CD14-positive monocyte (primary cell): ENCODE measurements around the gene TINCR. TPM values are rescaled to one million over a fixed set of nuclear protein-coding genes. Genes with fewer than 3 reads are reported as not detected.
A peak's percentile ranks its signal among the peaks of the same experiment; 100 is the strongest.

ENCODE experiments used
- DNase-seq, 3 donors: peaks; one replicate each; pipeline ENCODE4 v3.0.0-alpha.2; 2011 to 2022
- H2AFZ ChIP-seq: 2 replicates; pipeline ENCODE4 v1.6.0; 2012; ENCODE audit warnings: mild to moderate bottlenecking, low read depth, low read length, inconsistent platforms; ENCODE audit not compliant: insufficient read depth, poor library complexity, severe bottlenecking
- H3K27ac ChIP-seq, 2 donors: 1 replicate in 1 of 2; 2 replicates in 1 of 2; pipeline ENCODE4 v1.5.1; 2012 to 2013; ENCODE audit warnings: low read length in 2 of 2, control low read depth in 1 of 2, inconsistent platforms in 1 of 2, low read depth in 1 of 2, mild to moderate bottlenecking in 1 of 2
- H3K27me3 ChIP-seq, 2 donors: one replicate each; pipeline versions ENCODE4 v1.6.0 to v1.6.1; 2011 to 2013; ENCODE audit warnings: low read length in 2 of 2; ENCODE audit not compliant: control insufficient read depth in 2 of 2, insufficient read depth in 2 of 2
- H3K36me3 ChIP-seq, 2 donors: replicated peaks in 1 of 2; 1 replicate in 1 of 2; 2 replicates in 1 of 2; pipeline versions ENCODE4 v1.5.1 to v1.6.1; 2012 to 2013; ENCODE audit warnings: low read length in 2 of 2, control low read depth in 1 of 2, inconsistent platforms in 1 of 2, mild to moderate bottlenecking in 1 of 2; ENCODE audit not compliant: insufficient read depth in 2 of 2, control insufficient read depth in 1 of 2
- H3K4me1 ChIP-seq, 2 donors: 1 replicate in 1 of 2; 2 replicates in 1 of 2; pipeline versions ENCODE4 v1.5.1 to v1.6.1; 2012 to 2013; ENCODE audit warnings: low read length in 2 of 2, control low read depth in 1 of 2, inconsistent platforms in 1 of 2, mild to moderate bottlenecking in 1 of 2, moderate library complexity in 1 of 2; ENCODE audit not compliant: insufficient read depth in 2 of 2, control insufficient read depth in 1 of 2
- H3K4me2 ChIP-seq: replicated peaks from 2 replicates; pipeline ENCODE3; 2012; ENCODE audit warnings: low read length, moderate library complexity, mild to moderate bottlenecking; ENCODE audit not compliant: poor library complexity, severe bottlenecking; ENCODE audit errors: extremely low read depth
- H3K4me3 ChIP-seq, 3 experiments: fragments of 200-600 bp in 1 of 3; sonication (generic) in 1 of 3; replicated peaks in 1 of 3; 1 replicate in 2 of 3; 2 replicates in 1 of 3; pipeline ENCODE4 v1.5.1; 2011 to 2013; ENCODE audit warnings: low read length in 3 of 3, mild to moderate bottlenecking in 3 of 3, control low read depth in 2 of 3, low read depth in 2 of 3, inconsistent platforms in 1 of 3, moderate library complexity in 1 of 3
- H3K79me2 ChIP-seq: 2 replicates; pipeline ENCODE4 v1.6.0; 2012; ENCODE audit warnings: mild to moderate bottlenecking, control low read depth, inconsistent platforms, low read length, moderate library complexity; ENCODE audit not compliant: insufficient read depth
- H3K9ac ChIP-seq: 2 replicates; pipeline ENCODE4 v1.6.0; 2017; ENCODE audit warnings: low read length, mild to moderate bottlenecking; ENCODE audit not compliant: insufficient read depth, poor library complexity, severe bottlenecking
- H3K9me3 ChIP-seq, 2 donors: replicated peaks in 1 of 2; 1 replicate in 1 of 2; 2 replicates in 1 of 2; pipeline versions ENCODE4 v1.5.1 to v1.6.1; 2012 to 2013; ENCODE audit warnings: low read length in 2 of 2, control low read depth in 1 of 2; ENCODE audit not compliant: control insufficient read depth in 1 of 2, insufficient read depth in 1 of 2
- H4K20me1 ChIP-seq: 2 replicates; pipeline ENCODE4 v1.6.0; 2012; ENCODE audit warnings: mild to moderate bottlenecking, low read length, control low read depth, moderate library complexity; ENCODE audit not compliant: insufficient read depth
- H3K27ac Mint-ChIP-seq, 7 donors: one replicate each; pipeline ENCODE4 v1.8.0; 2020; ENCODE audit warnings: mild to moderate bottlenecking in 7 of 7, mixed read lengths in 7 of 7, moderate library complexity in 6 of 7, inconsistent platforms in 2 of 7
- H3K27me3 Mint-ChIP-seq, 3 donors: one replicate each; pipeline ENCODE4 v1.8.0; 2021 to 2022; ENCODE audit warnings: low read depth in 3 of 3, mild to moderate bottlenecking in 3 of 3, mixed read lengths in 3 of 3, moderate library complexity in 3 of 3, inconsistent platforms in 1 of 3
- H3K36me3 Mint-ChIP-seq, 2 donors: one replicate each; pipeline ENCODE4 v1.8.0; 2020; ENCODE audit warnings: mixed read lengths in 2 of 2, inconsistent platforms in 1 of 2, mild to moderate bottlenecking in 1 of 2
- H3K4me1 Mint-ChIP-seq: one replicate; pipeline ENCODE4 v1.8.0; 2020; ENCODE audit warnings: mild to moderate bottlenecking, mixed read lengths
- H3K4me3 Mint-ChIP-seq, 2 donors: one replicate each; pipeline ENCODE4 v1.8.0; 2020; ENCODE audit warnings: mild to moderate bottlenecking in 2 of 2, mixed read lengths in 2 of 2, moderate library complexity in 1 of 2
- H3K9me3 Mint-ChIP-seq, 7 donors: one replicate each; pipeline ENCODE4 v1.8.0; 2020 to 2022; ENCODE audit warnings: mixed read lengths in 7 of 7, mild to moderate bottlenecking in 6 of 7, moderate library complexity in 6 of 7, inconsistent platforms in 2 of 7
- CTCF ChIP-seq: fragments of 200-600 bp; IDR thresholded peaks from one replicate; pipeline ENCODE4 v1.8.0; 2022; ENCODE audit warnings: antibody characterized with exemption, mild to moderate bottlenecking
- WGBS: methylation state at CpG from one replicate; pipeline ENCODE4 v1.1.5; 2013; ENCODE audit warnings: missing lambda C conversion rate; ENCODE audit not compliant: insufficient coverage; 5-methylcytosine and 5-hydroxymethylcytosine counted together
- intact Hi-C, 2 donors: fragments of 100-400 bp; cut with micrococcal nuclease; formaldehyde crosslinking; loops; one replicate each; pipeline versions ENCODE4 v1.15.0 to v1.15.1; 2023
- polyA plus RNA-seq, 3 donors: library from polyadenylated mRNA; depleted of rRNA in 1 of 3; unstranded in 2 of 3; stranded (reverse) in 1 of 3; fragments of 300-500 nt in 2 of 3; fragments of >200 nt in 1 of 3; fragmentation: Illumina TruSeq in 2 of 3; gene quantifications; 1 replicate in 2 of 3; 2 replicates in 1 of 3; pipeline ENCODE4 v1.2.3, GENCODE V29; 2012 to 2021

Gene TINCR
- polyA plus RNA-seq, 3 donors, result 0.11 TPM; not detected in 2

GRCh38 chr19:5608291-5608690, 40.5 kb upstream of the TINCR start:
- no peak overlapping the region for H3K4me3 ChIP-seq
- H3K27ac ChIP-seq, result no peak overlapping the region
- peaks cover 88 to 95% of the 10 kb centered on the region in 2 donors for H3K36me3 ChIP-seq
- no peak overlapping the region for H3K4me2 ChIP-seq
- H2AFZ ChIP-seq, result no peak overlapping the region
- peaks cover 90% of the 10 kb centered on the region for H4K20me1 ChIP-seq
- Mint-ChIP-seq H3K9me3 (peaks cover 0 to 2% (median 0%) of the 10 kb centered on the region in 7 donors), H3K4me1 (no peaks in the 10 kb centered on the region), H3K27ac (no peak overlapping the region), H3K36me3 (peaks cover 91 to 94% of the 10 kb centered on the region in 2 donors), H3K27me3 (no peaks in the 10 kb centered on the region), H3K4me3 (no peak overlapping the region)
- peaks cover 69% of the 10 kb centered on the region for H3K79me2 ChIP-seq
- H3K4me1 ChIP-seq, result no peaks in the 10 kb centered on the region
- DNase-seq, result no peak
- WGBS, result 100% methylated on average over 10 of the region's 10 CpGs
- intact Hi-C loops, result no loop called here
- H3K9ac ChIP-seq, result no peak overlapping the region
- H3K27me3 ChIP-seq, result no peaks in the 10 kb centered on the region
- TF ChIP-seq CTCF, result no peak
- H3K9me3 ChIP-seq, result no peaks in the 10 kb centered on the region

- Histone ChIP-seq H3K9me3 (no peaks in the 10 kb centered on the region), H3K4me3 (no peak overlapping the region), H3K27ac (no peak overlapping the region), H4K20me1 (peaks cover 90% of the 10 kb centered on the region), H2AFZ (no peak overlapping the region), H3K4me1 (no peaks in the 10 kb centered on the region), H3K9ac (no peak overlapping the region), H3K79me2 (peaks cover 74% of the 10 kb centered on the region), H3K36me3 (peaks cover 88 to 95% of the 10 kb centered on the region in 2 donors), H3K4me2 (no peak overlapping the region), H3K27me3 (no peaks in the 10 kb centered on the region)
- Mint-ChIP-seq H3K27ac (no peak overlapping the region), H3K9me3 (peaks cover 0 to 2% (median 0%) of the 10 kb centered on the region in 7 donors), H3K27me3 (no peaks in the 10 kb centered on the region), H3K36me3 (peaks cover 87 to 92% of the 10 kb centered on the region in 2 donors), H3K4me3 (peak overlapping the region in 1 of 2 donors; percentile 25), H3K4me1 (no peaks in the 10 kb centered on the region)
- WGBS, result 98% methylated on average over 11 of the region's 16 CpGs
- intact Hi-C loops, result no loop called here
- no peak for DNase-seq
- no peak for TF ChIP-seq CTCF
Observed at GRCh38 chr19:5607318-5608275, 39.8 kb upstream of the TINCR start.
